Measurements from ENCODE around the gene GLT8D1. TPM values are rescaled to one million over a fixed set of nuclear protein-coding genes. Genes with fewer than 3 reads are reported as not detected.

The GLT8D1 gene, protein sequence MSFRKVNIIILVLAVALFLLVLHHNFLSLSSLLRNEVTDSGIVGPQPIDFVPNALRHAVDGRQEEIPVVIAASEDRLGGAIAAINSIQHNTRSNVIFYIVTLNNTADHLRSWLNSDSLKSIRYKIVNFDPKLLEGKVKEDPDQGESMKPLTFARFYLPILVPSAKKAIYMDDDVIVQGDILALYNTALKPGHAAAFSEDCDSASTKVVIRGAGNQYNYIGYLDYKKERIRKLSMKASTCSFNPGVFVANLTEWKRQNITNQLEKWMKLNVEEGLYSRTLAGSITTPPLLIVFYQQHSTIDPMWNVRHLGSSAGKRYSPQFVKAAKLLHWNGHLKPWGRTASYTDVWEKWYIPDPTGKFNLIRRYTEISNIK
- total RNA-seq, result 103 and 106 TPM in 2 replicates

DNA sequence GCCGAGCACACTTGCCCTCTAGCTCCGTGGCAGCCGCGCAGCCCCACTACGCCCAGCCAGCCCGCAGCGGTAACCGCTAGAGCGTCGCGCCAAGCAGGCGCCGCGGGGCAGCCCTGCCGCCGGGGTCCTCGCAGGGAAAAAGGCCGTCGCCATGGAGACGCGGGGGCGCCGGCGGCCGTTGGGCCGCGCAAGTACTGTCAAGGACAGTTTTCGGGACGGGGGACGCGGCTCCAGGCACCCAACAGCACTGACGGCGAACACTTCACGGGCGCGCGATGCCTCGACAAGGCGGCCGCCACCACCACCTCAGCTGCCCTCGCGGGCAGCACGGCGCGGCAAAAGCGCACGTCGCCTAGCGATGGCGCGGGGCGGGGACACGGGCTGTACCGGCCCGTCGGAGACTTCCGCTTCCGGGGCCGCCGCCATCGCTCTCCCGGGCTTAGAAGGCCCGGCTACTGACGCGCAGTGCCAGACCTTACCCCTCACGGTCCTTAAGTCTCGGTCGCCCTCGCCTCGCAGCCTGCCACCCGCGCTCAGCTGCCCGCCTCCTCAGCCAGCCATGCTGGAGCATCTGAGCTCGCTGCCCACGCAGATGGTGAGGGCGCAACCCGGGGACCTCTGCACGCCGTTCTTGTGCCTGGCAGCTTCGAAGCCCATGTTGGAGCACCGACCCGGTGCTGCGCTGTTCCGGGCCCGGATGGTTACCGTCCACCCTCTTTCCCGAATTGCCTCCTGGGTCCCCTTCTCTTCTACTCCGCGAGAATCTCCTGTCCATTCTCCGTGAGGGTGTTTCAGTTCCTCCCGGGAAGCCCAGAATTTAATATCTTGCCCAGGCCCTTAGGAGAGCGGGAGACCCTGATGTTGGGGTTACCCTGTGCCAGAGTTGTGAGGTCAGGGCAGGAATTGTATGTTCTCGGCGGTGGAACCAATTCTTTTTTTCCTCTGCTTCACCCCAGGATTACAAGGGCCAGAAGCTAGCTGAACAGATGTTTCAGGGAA is at the start of gene GLT8D1, which contains the start of gene SPCS1:
Gene GLT8D1 (minus strand): TSS at position 104 of the 999 bp plus-strand sequence. CDS start 5,331 bp downstream, outside the sequence.
Gene SPCS1 (plus strand): TSS at position 419 of the 999 bp plus-strand sequence. CDS start 141 bp downstream, at position 560.

GRCh38 chr3:52685709-52686691 is 19.6 kb downstream of the GLT8D1 start, which contains the start of the genes GNL3 and PBRM1:
GNL3 (plus strand) TSS chr3:52686032; CDS start chr3:52686093, 61 bp downstream.
PBRM1 (minus strand) TSS chr3:52685913.

Small RNA genes within 50 kb of the gene (small RNA-seq; reads per million reads assigned to genes)
- gene AC006254.2 (not detected), gene RF00569 (4,177 reads per million, percentile 100 among the genes with 10 or more reads in this experiment), gene RF01183 (not detected), gene SNORD19 (not detected), gene SNORD19B (not detected), gene SNORD69 (488 reads per million, percentile 99 among the genes with 10 or more reads in this experiment)

Other genes starting within 250 kb of the GLT8D1 start
- gene STAB1, start 210.5 kb downstream of the GLT8D1 start, total RNA-seq, result 4.5 and 5.7 TPM in 2 replicates
- gene NT5DC2, start 171.9 kb downstream of the GLT8D1 start, total RNA-seq, result 31.9 and 41.2 TPM in 2 replicates
- gene UQCC5, start 169.2 kb downstream of the GLT8D1 start, total RNA-seq, result 2.5 and 5.4 TPM in 2 replicates
- gene PBRM1, start 19.9 kb downstream of the GLT8D1 start, total RNA-seq, result 95.6 and 99.3 TPM in 2 replicates
- gene GNL3, start 19.8 kb downstream of the GLT8D1 start, total RNA-seq, result 130 and 144 TPM in 2 replicates
- gene SPCS1, start 315 bp upstream of the GLT8D1 start, total RNA-seq, result 106 and 119 TPM in 2 replicates
- gene NEK4, start 65.1 kb upstream of the GLT8D1 start, total RNA-seq, result 21.0 and 21.8 TPM in 2 replicates
- not detected in 2 replicates for gene ITIH1, start 71.8 kb upstream of the GLT8D1 start, total RNA-seq
- 0.11 and 0.39 TPM in 2 replicates for gene ITIH3, start 89.0 kb upstream of the GLT8D1 start, total RNA-seq
- gene ITIH4, start 124.9 kb upstream of the GLT8D1 start, total RNA-seq, result 2.7 and 4.7 TPM in 2 replicates
- 0.39 TPM in 1 of 2 replicates, not detected in the other for gene MUSTN1, start 129.2 kb upstream of the GLT8D1 start, total RNA-seq
- gene STIMATE, start 191.8 kb upstream of the GLT8D1 start, total RNA-seq, result 10.2 and 12.8 TPM in 2 replicates

Data from articular chondrocyte of knee joint (primary cell).